Neural progenitor cell (in vitro differentiated cells): ENCODE data around the gene CKAP2L. TPM values are rescaled to one million over a fixed set of nuclear protein-coding genes. Genes with fewer than 3 reads are reported as not detected.

Experiments used
- DNase-seq: peaks from one replicate; pipeline ENCODE4 v3.0.0-alpha.2; 2016; ENCODE audit warnings: low spot score
- H2AFZ ChIP-seq: fragments of 200-600 bp; sonication (generic); replicated peaks from 2 replicates; pipeline ENCODE4 v1.6.1; 2016; ENCODE audit warnings: antibody characterized with exemption
- H3F3A ChIP-seq: fragments of 200-600 bp; sonication (generic); 2 replicates; pipeline ENCODE4 v1.6.1; 2016; ENCODE audit warnings: antibody characterized with exemption, low read depth
- H3K27ac ChIP-seq: fragments of 200-600 bp; sonication (generic); 2 replicates; pipeline ENCODE4 v1.5.1; 2016; ENCODE audit warnings: mild to moderate bottlenecking
- H3K27me3 ChIP-seq: fragments of 200-600 bp; sonication (generic); 2 replicates; pipeline ENCODE4 v1.6.1; 2016; ENCODE audit warnings: mild to moderate bottlenecking, moderate library complexity
- H3K36me3 ChIP-seq: fragments of 200-600 bp; sonication (generic); 2 replicates; pipeline ENCODE4 v1.5.1; 2016
- H3K4me1 ChIP-seq: fragments of 200-600 bp; sonication (generic); 2 replicates; pipeline ENCODE4 v1.6.1; 2016; ENCODE audit warnings: mixed run types
- H3K4me2 ChIP-seq: fragments of 200-600 bp; sonication (generic); 2 replicates; pipeline ENCODE4 v1.6.1; 2016
- H3K4me3 ChIP-seq: fragments of 200-600 bp; sonication (generic); 2 replicates; pipeline ENCODE4 v1.5.1; 2016
- H3K79me2 ChIP-seq: fragments of 200-600 bp; sonication (generic); 2 replicates; pipeline ENCODE4 v1.6.1; 2016; ENCODE audit warnings: low read depth
- H3K9ac ChIP-seq: fragments of 200-600 bp; sonication (generic); 2 replicates; pipeline ENCODE4 v1.6.1; 2016
- H3K9me3 ChIP-seq: fragments of 200-600 bp; sonication (generic); 2 replicates; pipeline ENCODE4 v1.5.1; 2016; ENCODE audit warnings: low read depth
- H4K20me1 ChIP-seq: fragments of 200-600 bp; sonication (generic); 2 replicates; pipeline ENCODE4 v1.6.1; 2016; ENCODE audit warnings: low read depth
- H3K27ac Mint-ChIP-seq: 3 replicates; pipeline ENCODE4 v1.8.0; 2021; ENCODE audit warnings: mixed read lengths
- H3K27me3 Mint-ChIP-seq: 2 replicates; pipeline ENCODE4 v1.8.0; 2022; ENCODE audit warnings: low read depth, mild to moderate bottlenecking, inconsistent platforms, moderate library complexity, mixed read lengths; ENCODE audit not compliant: insufficient read depth
- H3K36me3 Mint-ChIP-seq: 3 replicates; pipeline ENCODE4 v1.8.0; 2021; ENCODE audit warnings: mixed read lengths
- H3K4me1 Mint-ChIP-seq: 3 replicates; pipeline ENCODE4 v1.8.0; 2021; ENCODE audit warnings: mixed read lengths
- H3K4me3 Mint-ChIP-seq: 3 replicates; pipeline ENCODE4 v1.8.0; 2021; ENCODE audit warnings: mild to moderate bottlenecking, moderate library complexity, mixed read lengths
- H3K9me3 Mint-ChIP-seq: 3 replicates; pipeline ENCODE4 v1.8.0; 2020; ENCODE audit warnings: mixed read lengths
- EZH2 ChIP-seq: fragments of 200-600 bp; sonication (generic); IDR thresholded peaks from 2 replicates; pipeline ENCODE4 v1.6.1; 2017; ENCODE audit warnings: antibody characterized with exemption, mild to moderate bottlenecking, moderate library complexity
- EZH2phosphoT487 ChIP-seq: fragments of 200-600 bp; sonication (generic); IDR thresholded peaks from 2 replicates; pipeline ENCODE4 v1.6.1; 2017; ENCODE audit warnings: antibody characterized with exemption
- total RNA-seq: library from RNA; depleted of rRNA; stranded (reverse); fragments of >200 nt; gene quantifications from 2 replicates; pipeline ENCODE4 v1.2.3, GENCODE V29; 2015; ENCODE audit warnings: low replicate concordance
- TF ChIP-seq, protein P1 (sequence below): fragments of 200-600 bp; sonication (generic); IDR thresholded peaks from 2 replicates; pipeline ENCODE4 v1.5.1; 2017; ENCODE audit warnings: antibody characterized with exemption, mild to moderate bottlenecking

Gene CKAP2L
- total RNA-seq, 1 donor from 2014 or later, result 53.7 TPM

DNA sequence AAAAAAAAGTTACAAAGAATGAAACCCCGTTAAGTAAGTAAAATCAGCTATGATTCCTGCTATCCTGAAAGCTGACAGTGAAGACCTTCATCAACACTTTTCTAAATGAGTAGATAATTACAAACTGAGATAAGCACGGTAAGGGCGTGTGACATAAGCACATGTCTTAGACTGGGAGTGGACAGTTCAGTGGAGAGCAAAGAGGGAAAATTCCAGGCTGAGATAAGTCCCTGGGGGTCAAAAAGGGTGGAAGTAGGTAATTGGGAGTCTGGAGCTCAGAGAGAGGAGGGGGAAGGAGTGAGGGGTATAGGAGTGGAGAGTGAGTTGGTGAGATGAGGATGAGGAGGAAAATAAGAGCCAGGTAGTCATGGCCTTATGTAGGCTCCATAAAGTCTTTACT is 24.2 kb upstream of the CKAP2L start:
- no peak overlapping the region for H3K4me3 Mint-ChIP-seq
- DNase-seq, result no peak
- H3K9me3 ChIP-seq, result no peaks in the 10 kb centered on the region
- H3K27me3 ChIP-seq, result no peaks in the 10 kb centered on the region
- no peaks in the 10 kb centered on the region for H3K36me3 ChIP-seq
- peaks cover 8% of the 10 kb centered on the region for H3K4me1 Mint-ChIP-seq
- H3K4me3 ChIP-seq, result no peak overlapping the region
- peaks cover 5% of the 10 kb centered on the region for H3F3A ChIP-seq
- H3K9me3 Mint-ChIP-seq, result no peaks in the 10 kb centered on the region
- H3K4me1 ChIP-seq, result peaks cover 25% of the 10 kb centered on the region
- H3K27ac Mint-ChIP-seq, result no peak overlapping the region
- H3K4me2 ChIP-seq, result no peak overlapping the region
- no peak overlapping the region for H3K9ac ChIP-seq
- TF ChIP-seq EZH2phosphoT487, result no peak
- TF ChIP-seq, protein P1, sequence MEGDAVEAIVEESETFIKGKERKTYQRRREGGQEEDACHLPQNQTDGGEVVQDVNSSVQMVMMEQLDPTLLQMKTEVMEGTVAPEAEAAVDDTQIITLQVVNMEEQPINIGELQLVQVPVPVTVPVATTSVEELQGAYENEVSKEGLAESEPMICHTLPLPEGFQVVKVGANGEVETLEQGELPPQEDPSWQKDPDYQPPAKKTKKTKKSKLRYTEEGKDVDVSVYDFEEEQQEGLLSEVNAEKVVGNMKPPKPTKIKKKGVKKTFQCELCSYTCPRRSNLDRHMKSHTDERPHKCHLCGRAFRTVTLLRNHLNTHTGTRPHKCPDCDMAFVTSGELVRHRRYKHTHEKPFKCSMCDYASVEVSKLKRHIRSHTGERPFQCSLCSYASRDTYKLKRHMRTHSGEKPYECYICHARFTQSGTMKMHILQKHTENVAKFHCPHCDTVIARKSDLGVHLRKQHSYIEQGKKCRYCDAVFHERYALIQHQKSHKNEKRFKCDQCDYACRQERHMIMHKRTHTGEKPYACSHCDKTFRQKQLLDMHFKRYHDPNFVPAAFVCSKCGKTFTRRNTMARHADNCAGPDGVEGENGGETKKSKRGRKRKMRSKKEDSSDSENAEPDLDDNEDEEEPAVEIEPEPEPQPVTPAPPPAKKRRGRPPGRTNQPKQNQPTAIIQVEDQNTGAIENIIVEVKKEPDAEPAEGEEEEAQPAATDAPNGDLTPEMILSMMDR, result no peak
- no peak for TF ChIP-seq EZH2
- no peaks in the 10 kb centered on the region for H4K20me1 ChIP-seq
- no peaks in the 10 kb centered on the region for H3K79me2 ChIP-seq
- H2AFZ ChIP-seq, result no peak overlapping the region
- H3K36me3 Mint-ChIP-seq, result no peaks in the 10 kb centered on the region
- H3K27me3 Mint-ChIP-seq, result peaks cover 2% of the 10 kb centered on the region
- H3K27ac ChIP-seq, result no peak overlapping the region

DNA sequence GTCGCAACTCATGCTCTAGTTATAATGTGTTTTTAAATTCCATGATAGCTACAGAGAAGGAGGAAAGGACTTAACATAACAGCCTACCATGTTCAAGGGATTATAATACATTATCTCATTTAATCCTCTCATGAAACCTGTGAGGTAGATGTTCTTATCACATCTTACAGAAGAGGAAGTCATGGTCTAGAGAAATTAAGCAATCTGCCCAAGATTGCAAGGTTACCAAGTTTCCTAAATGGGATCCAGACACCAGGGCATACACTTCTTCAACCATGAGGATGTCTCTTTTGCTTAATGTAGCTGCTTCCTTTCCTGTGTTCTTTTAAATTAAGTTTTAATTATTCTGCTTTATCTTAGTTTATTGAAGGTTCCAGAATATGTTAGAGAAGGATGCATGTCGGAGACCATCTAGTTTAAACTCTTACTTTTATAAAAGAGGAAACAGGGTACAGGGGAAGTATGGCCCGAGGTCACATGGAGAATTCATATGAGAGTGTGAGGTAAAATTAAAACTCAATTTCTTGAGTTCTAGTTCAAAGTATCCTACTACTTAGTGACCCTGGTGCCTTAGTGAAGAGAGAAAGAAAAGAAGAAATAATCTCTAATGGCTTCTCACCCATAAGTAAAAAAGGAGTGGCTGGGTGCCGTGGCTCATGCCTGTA is 23.5 kb upstream of the CKAP2L start:
- Histone ChIP-seq H3K4me1 (peaks cover 31% of the 10 kb centered on the region), H3K4me2 (no peak overlapping the region), H3K4me3 (no peak overlapping the region), H3K9me3 (no peaks in the 10 kb centered on the region), H3K79me2 (no peaks in the 10 kb centered on the region), H2AFZ (no peak overlapping the region), H3F3A (peaks cover 5% of the 10 kb centered on the region), H4K20me1 (no peaks in the 10 kb centered on the region), H3K9ac (no peak overlapping the region), H3K36me3 (no peaks in the 10 kb centered on the region), H3K27me3 (no peaks in the 10 kb centered on the region), H3K27ac (no peak overlapping the region)
- TF ChIP-seq EZH2, result no peak
- TF ChIP-seq, protein P1, result no peak
- no peak for TF ChIP-seq EZH2phosphoT487
- Mint-ChIP-seq H3K4me1 (peaks cover 10% of the 10 kb centered on the region), H3K36me3 (no peaks in the 10 kb centered on the region), H3K4me3 (no peak overlapping the region), H3K9me3 (no peaks in the 10 kb centered on the region), H3K27me3 (peaks cover 2% of the 10 kb centered on the region), H3K27ac (no peak overlapping the region)
- DNase-seq, result no peak

DNA sequence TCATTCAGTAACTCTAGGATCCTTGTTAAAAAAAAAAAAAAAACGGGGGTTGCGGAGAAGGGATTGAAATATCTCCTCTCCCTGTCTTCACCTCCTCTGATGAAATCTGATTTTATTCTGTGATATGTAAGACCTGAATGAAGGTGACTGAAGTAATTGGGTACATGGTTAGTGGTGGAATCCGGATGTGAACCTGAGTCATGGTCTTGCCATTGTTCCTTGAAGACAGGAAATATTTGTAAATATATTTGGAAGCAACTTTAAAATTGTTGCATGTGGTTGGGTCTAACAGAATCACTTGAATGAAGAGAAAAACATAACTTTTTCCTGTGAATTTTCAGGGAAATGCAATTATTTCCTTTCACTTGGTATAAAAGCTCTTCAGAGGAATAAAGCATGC is 22.9 kb upstream of the CKAP2L start:
- TF ChIP-seq, protein P1, result no peak
- no peak for TF ChIP-seq EZH2phosphoT487
- no peak for TF ChIP-seq EZH2
- no peaks in the 10 kb centered on the region for H3K9me3 ChIP-seq
- H3K27me3 ChIP-seq, result no peaks in the 10 kb centered on the region
- H3K79me2 ChIP-seq, result no peaks in the 10 kb centered on the region
- no peak overlapping the region for H3K27ac ChIP-seq
- no peak overlapping the region for H3K4me3 ChIP-seq
- peaks cover 2% of the 10 kb centered on the region for H3K27me3 Mint-ChIP-seq
- H4K20me1 ChIP-seq, result no peaks in the 10 kb centered on the region
- no peak overlapping the region for H3K9ac ChIP-seq
- no peaks in the 10 kb centered on the region for H3K36me3 ChIP-seq
- H3K4me1 Mint-ChIP-seq, result peaks cover 10% of the 10 kb centered on the region
- H3K36me3 Mint-ChIP-seq, result no peaks in the 10 kb centered on the region
- no peak for DNase-seq
- H3K4me1 ChIP-seq, result peaks cover 31% of the 10 kb centered on the region
- no peak overlapping the region for H2AFZ ChIP-seq
- no peak overlapping the region for H3K27ac Mint-ChIP-seq
- H3F3A ChIP-seq, result peaks cover 5% of the 10 kb centered on the region
- no peak overlapping the region for H3K4me2 ChIP-seq
- no peak overlapping the region for H3K4me3 Mint-ChIP-seq
- no peaks in the 10 kb centered on the region for H3K9me3 Mint-ChIP-seq
